Dedifferentiated amniotic fluid mesenchymal stem cell (primary cell): Measurements from ENCODE around the gene ACRV1.
"Not testable (repeated sequence)": the region's sequence is repeated elsewhere in the genome, so short reads cannot be mapped to it uniquely, and the experiment has no call there.

Experiments used
- DNase-seq: peaks from one replicate; pipeline ENCODE4 v3.0.0-alpha.2; 2016; ENCODE audit errors: extremely low spot score

The ACRV1 gene, protein sequence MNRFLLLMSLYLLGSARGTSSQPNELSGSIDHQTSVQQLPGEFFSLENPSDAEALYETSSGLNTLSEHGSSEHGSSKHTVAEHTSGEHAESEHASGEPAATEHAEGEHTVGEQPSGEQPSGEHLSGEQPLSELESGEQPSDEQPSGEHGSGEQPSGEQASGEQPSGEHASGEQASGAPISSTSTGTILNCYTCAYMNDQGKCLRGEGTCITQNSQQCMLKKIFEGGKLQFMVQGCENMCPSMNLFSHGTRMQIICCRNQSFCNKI

GRCh38 chr11:125680747-125681146, at the start of gene ACRV1:
ACRV1 (minus strand) TSS chr11:125680847; CDS start chr11:125680780, 67 bp downstream.
- DNase-seq: no peak

- no peak for DNase-seq
Measured at GRCh38 chr11:125728969-125729368, 48.3 kb upstream of the ACRV1 start.

GRCh38 chr11:125724125-125724524, 43.5 kb upstream of the ACRV1 start:
- no peak for DNase-seq

DNA sequence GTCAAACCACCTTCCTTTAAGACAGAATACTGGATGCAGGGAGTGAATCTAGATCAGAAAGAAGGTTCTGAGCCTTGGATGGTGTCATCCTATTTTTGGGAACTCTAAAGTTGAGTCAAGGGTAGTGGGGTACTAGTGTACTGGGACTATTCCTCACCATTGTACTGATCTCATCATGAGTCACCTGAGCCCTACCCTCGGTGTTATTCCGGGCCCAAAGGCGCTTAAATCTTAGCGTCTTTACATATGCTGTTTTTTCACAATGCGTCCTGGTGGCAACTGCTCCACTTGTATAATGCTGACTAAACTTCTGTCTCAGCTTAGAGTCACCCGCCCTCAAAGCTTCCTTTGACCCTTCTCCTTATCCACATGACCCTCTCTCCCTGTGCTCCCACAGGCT, 40.1 kb upstream of the ACRV1 start:
- no peak for DNase-seq

DNA sequence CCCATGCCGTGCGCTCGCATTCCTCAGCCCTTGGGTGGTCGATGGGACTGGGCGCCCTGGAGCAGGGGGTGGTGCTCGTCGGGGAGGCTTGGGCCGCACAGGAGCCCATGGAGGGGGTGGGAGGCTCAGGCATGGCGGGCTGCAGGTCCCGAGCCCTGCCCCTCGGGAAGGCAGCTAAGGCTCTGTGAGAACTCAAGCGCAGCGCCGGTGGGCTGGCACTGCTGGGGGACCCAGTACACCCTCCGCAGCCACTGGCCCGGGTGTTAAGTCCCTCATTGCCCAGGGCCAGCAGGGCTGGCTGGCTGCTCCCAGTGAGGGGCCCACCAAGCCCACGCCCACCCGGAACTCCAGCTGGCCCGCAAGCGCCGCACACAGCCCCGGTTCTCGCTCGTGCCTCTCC, 24.0 kb upstream of the ACRV1 start:
- not testable (repeated sequence) for DNase-seq

GRCh38 chr11:125701858-125702621, 21.4 kb upstream of the ACRV1 start:
- DNase-seq: no peak

- no peak for DNase-seq
Measured at GRCh38 chr11:125701018-125701610, 20.5 kb upstream of the ACRV1 start.

DNA sequence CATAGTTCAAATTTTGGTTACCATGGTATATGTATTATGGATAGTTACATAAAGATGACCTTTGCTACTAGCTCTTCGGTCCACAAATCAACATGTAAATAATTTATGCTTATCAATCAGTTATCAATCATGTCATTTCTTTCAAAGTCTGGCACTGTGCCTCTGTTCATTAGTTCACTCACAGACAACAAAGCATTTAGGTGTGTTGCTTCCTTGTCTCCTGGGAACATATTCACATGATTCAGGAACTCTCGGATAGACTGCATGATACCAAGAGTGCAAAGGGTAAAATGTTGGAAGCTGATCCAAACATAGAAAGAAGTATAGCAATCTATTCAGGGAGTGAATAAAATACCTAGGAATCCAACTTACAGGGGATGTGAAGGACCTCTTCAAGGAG, 14.3 kb upstream of the ACRV1 start:
- no peak for DNase-seq

GRCh38 chr11:125692887-125693286, 12.2 kb upstream of the ACRV1 start:
- no peak for DNase-seq

- no peak for DNase-seq
Measured at GRCh38 chr11:125690006-125690405, 9.4 kb upstream of the ACRV1 start.

- no peak for DNase-seq
Measured at GRCh38 chr11:125689274-125689859, 8.7 kb upstream of the ACRV1 start.

DNA sequence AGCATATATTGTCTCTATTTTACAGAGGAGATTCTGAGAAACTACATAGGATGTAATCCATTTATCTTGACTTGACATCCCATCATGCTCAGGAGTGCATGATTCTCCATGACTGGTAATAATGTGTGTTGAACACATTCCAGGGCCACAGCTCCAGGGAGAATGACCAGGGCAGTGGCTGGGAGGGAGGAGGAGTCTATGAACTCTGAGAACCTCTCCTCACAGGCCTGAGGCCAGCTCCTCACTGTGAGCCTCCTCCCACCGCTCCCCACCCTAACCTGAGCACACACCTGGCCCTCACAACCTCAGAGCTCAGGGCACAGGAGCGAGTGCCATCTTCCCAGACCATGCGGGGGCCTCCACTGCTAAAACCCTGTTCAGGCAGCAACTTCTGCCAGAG, 8.0 kb upstream of the ACRV1 start:
- no peak for DNase-seq

DNA sequence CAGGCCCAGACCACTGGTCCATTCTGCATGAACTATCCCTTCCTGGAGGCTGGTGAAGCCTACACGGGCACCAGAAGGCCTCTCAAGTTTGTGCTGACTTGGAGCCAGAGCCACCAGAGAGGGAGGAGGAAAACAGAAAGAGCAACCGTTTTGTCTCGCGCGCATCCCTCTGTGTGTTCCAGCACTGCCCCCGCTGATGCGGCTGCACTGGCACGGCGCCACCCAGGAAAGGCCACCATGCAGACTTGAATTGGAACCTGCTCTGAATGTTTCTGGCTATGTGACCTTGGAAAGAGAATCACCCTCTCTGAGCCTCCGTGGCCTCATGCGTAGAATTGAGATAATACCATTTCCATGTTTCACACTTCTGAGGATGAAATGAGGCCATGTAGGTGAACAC, 7.4 kb upstream of the ACRV1 start:
- no peak for DNase-seq

- no peak for DNase-seq
Measured at GRCh38 chr11:125685228-125685627, 4.6 kb upstream of the ACRV1 start.

GRCh38 chr11:125679837-125680236, 810 bp downstream of the ACRV1 start:
- no peak for DNase-seq

DNA sequence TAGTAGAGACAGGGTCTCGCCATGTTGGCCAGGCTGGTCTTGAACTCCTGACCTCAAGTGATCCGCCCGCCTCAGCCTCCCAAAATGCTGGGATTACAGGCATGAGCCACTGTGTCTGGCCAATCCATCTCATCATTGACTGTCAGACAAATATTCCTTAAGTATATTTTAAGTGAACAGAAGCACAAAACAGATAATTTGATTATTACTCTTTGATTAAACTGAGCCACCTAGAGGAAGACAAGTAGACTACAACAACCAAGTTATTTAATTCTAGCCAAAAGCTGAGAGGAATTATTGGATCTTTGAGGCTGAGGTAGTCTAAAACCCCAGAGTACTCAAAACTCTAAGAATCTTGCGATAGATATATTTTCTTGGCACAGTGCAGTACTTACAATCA, 1.2 kb downstream of the ACRV1 start:
- no peak for DNase-seq

GRCh38 chr11:125675196-125675595, 5.5 kb downstream of the ACRV1 start:
- DNase-seq: no peak

GRCh38 chr11:125674210-125674609, 6.4 kb downstream of the ACRV1 start:
- no peak for DNase-seq

GRCh38 chr11:125671561-125671960, 9.1 kb downstream of the ACRV1 start:
- no peak for DNase-seq

- DNase-seq: no peak
Measured at GRCh38 chr11:125670172-125670571, 10.5 kb downstream of the ACRV1 start.

GRCh38 chr11:125667151-125667550, 13.5 kb downstream of the ACRV1 start:
- no peak for DNase-seq

- DNase-seq: no peak
Measured at GRCh38 chr11:125663910-125664309, 16.7 kb downstream of the ACRV1 start.

GRCh38 chr11:125662689-125663088, 18.0 kb downstream of the ACRV1 start:
- DNase-seq: no peak
